K562 (cell line): Measurements from ENCODE around the gene ATG13. TPM values are rescaled to one million over a fixed set of nuclear protein-coding genes. Genes with fewer than 3 reads are reported as not detected.

Experiments
- AFF1 ChIP-seq, 2 experiments: fragments of 450-650 bp; IDR thresholded peaks; 2 replicates each; pipeline ENCODE4 v1.6.1; 2018; ENCODE audit warnings: mild to moderate bottlenecking in 2 of 2, low read depth in 1 of 2; ENCODE audit not compliant: partially characterized antibody in 2 of 2
- CREB1 ChIP-seq, 2 experiments: sonication (generic) in 1 of 2; formaldehyde crosslinking in 1 of 2; IDR thresholded peaks; 2 replicates each; pipeline versions ENCODE4 v1.6.1 to v1.8.0; 2012 to 2022; ENCODE audit warnings: inconsistent platforms in 1 of 2, mild to moderate bottlenecking in 1 of 2, missing genetic modification reagents in 1 of 2, moderate library complexity in 1 of 2
- EP400 ChIP-seq: fragments of 450-650 bp; IDR thresholded peaks from 2 replicates; pipeline ENCODE4 v1.6.1; 2017; ENCODE audit warnings: antibody characterized with exemption, mild to moderate bottlenecking, moderate library complexity
- IRF2 ChIP-seq: sonication (generic); formaldehyde crosslinking; IDR thresholded peaks from 2 replicates; pipeline ENCODE4 v1.8.1; 2022; ENCODE audit warnings: mild to moderate bottlenecking, missing genetic modification reagents
- JUND ChIP-seq, 2 experiments: IDR thresholded peaks; 2 replicates in 1 of 2; 3 replicates in 1 of 2; pipeline ENCODE4 v1.6.1; 2011; ENCODE audit warnings: borderline replicate concordance in 2 of 2, low read depth in 2 of 2, low read length in 2 of 2, improper control_type of control experiment in 1 of 2, missing biosample characterization in 1 of 2, missing genetic modification characterization in 1 of 2, missing genetic modification reagents in 1 of 2
- MLLT1 ChIP-seq, 2 experiments: fragments of 450-650 bp; IDR thresholded peaks; 2 replicates each; pipeline ENCODE4 v1.6.1; 2016
- RFX1 ChIP-seq: fragments of 450-650 bp; IDR thresholded peaks from 2 replicates; pipeline ENCODE4 v1.6.1; 2016; ENCODE audit warnings: mild to moderate bottlenecking, moderate library complexity
- RHOXF2B ChIP-seq: fragments of 250-450 bp; sonication (Bioruptor Pico); conservative IDR thresholded peaks from 2 replicates; pipeline ENCODE4 v1.5.1; 2021
- SMAD3 ChIP-seq: fragments of 450-650 bp; formaldehyde crosslinking; conservative IDR thresholded peaks from 2 replicates; pipeline ENCODE4 v1.4.0; 2020; ENCODE audit warnings: mild to moderate bottlenecking
- THRA ChIP-seq: fragments of 450-650 bp; IDR thresholded peaks from 2 replicates; pipeline ENCODE4 v1.6.1; 2017; ENCODE audit warnings: mild to moderate bottlenecking, moderate library complexity
- ZBTB2 ChIP-seq: fragments of 450-650 bp; IDR thresholded peaks from 2 replicates; pipeline ENCODE4 v1.6.1; 2016; ENCODE audit warnings: antibody characterized with exemption
- ZNF551 ChIP-seq: fragments of 250-450 bp; sonication (Bioruptor Pico); IDR thresholded peaks from 2 replicates; pipeline ENCODE4 v1.5.0; 2021; ENCODE audit warnings: mild to moderate bottlenecking, moderate library complexity
- polyA plus RNA-seq, 8 experiments: library from polyadenylated mRNA; depleted of rRNA in 4 of 8; stranded (reverse) in 5 of 8; unstranded in 3 of 8; fragments of >200 nt; fragmentation: Nextera tagmentation in 2 of 8; fragmentation: Illumina TruSeq in 1 of 8; extraction: Ambion mirVana in 2 of 8; extraction: Trizol in 1 of 8; gene quantifications; 2 replicates each; pipeline versions ENCODE4 v1.2.1 to v1.2.3, GENCODE V29; 2011 to 2014; ENCODE audit warnings: inconsistent platforms in 1 of 8, missing spikeins in 1 of 8
- total RNA-seq, 7 experiments: library from RNA; depleted of rRNA in 6 of 7; stranded (reverse); fragments of >200 nt in 6 of 7; fragmentation: Illumina TruSeq in 2 of 7; extraction: Trizol in 2 of 7; gene quantifications; 2 replicates each; pipeline versions ENCODE4 v1.2.1 to v1.2.3, GENCODE V29; 2011 to 2021; ENCODE audit warnings: low replicate concordance in 1 of 7
- TF ChIP-seq, protein P1 (sequence below): fragments of 450-650 bp; IDR thresholded peaks from 2 replicates; pipeline ENCODE4 v1.6.1; 2018; ENCODE audit not compliant: partially characterized antibody

The ATG13 gene
- total and polyA plus RNA-seq, 9 of the 15 experiments (the other 6 are each of a cell fraction or from before 2014, with no cell fraction given) = 13.1 to 61.5 (median 36.5) TPM

DNA sequence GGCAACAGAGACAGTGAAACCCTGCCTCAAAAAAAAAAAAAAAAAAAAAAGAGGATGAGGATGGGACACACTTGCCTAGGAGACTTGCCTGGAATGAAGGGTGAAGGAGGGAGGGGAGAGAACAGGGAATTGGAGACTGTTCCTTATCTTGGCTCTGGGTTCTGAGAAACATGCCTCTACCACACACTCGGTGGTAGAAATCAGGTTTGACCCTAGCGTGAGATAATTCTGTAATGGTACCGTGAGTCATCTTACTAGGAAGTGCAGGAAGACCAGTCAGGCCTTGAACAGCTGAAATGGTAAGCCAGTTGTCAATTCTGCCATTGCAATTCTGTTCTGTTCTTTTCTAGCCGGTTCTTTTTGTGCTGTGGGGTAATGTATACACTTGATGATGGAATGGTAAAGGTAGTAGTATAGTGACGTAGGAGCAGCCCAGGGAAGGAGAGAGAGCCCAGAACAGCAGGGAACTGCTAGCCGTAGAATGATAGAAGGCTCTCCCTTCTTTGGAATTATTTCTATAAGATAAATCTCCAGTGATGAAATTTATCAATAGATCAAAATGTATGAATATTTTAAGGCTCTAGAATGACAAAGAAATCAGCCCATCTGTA is 19.6 kb upstream of the ATG13 start (continued):
- TF ChIP-seq MLLT1 (IDR thresholded peaks at IDR 0.05) (0 out of 4 replicates have a peak, but pooled peaks of 1 of the 2 experiments have one; percentile 52), ZBTB2 (peak; percentile 65; the same call in 1 of the 2 replicates), RHOXF2B (CRISPR knock-in tag) (no peak), ZNF551 (CRISPR knock-in tag) (no peak), AFF1 (IDR thresholded peaks at IDR 0.05; ENCODE audit: low read depth in 1 of 2, partially characterized antibody in 2 of 2) (peak in 1 of 2 experiments; percentile 54), EP400 (peak; percentile 30; the same call in 1 of the 2 replicates), IRF2 (CRISPR knock-in tag) (no peak), CREB1 (IDR thresholded peaks at IDR 0.05) (peak; percentile 19; the same call in 1 of the 2 replicates), CREB1 (CRISPR knock-in tag; IDR thresholded peaks at IDR 0.05) (no peak), THRA (no peak), RFX1 (no peak), JUND (IDR thresholded peaks at IDR 0.05; ENCODE audit: borderline replicate concordance, low read depth, low read length) (peak; percentile 98), JUND (tag; IDR thresholded peaks at IDR 0.05; ENCODE audit: borderline replicate concordance, low read depth, low read length) (peak; percentile 99; the same call in 2 of the 3 replicates), SMAD3 (CRISPR knock-in tag) (no peak)
- TF ChIP-seq, protein P1, sequence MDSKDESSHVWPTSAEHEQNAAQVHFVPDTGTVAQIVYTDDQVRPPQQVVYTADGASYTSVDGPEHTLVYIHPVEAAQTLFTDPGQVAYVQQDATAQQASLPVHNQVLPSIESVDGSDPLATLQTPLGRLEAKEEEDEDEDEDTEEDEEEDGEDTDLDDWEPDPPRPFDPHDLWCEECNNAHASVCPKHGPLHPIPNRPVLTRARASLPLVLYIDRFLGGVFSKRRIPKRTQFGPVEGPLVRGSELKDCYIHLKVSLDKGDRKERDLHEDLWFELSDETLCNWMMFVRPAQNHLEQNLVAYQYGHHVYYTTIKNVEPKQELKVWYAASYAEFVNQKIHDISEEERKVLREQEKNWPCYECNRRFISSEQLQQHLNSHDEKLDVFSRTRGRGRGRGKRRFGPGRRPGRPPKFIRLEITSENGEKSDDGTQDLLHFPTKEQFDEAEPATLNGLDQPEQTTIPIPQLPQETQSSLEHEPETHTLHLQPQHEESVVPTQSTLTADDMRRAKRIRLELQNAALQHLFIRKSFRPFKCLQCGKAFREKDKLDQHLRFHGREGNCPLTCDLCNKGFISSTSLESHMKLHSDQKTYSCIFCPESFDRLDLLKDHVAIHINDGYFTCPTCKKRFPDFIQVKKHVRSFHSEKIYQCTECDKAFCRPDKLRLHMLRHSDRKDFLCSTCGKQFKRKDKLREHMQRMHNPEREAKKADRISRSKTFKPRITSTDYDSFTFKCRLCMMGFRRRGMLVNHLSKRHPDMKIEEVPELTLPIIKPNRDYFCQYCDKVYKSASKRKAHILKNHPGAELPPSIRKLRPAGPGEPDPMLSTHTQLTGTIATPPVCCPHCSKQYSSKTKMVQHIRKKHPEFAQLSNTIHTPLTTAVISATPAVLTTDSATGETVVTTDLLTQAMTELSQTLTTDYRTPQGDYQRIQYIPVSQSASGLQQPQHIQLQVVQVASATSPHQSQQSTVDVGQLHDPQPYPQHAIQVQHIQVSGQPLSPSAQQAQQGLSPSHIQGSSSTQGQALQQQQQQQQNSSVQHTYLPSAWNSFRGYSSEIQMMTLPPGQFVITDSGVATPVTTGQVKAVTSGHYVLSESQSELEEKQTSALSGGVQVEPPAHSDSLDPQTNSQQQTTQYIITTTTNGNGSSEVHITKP = no peak
